Measurements from ENCODE around the gene ELOA. TPM values are rescaled to one million over a fixed set of nuclear protein-coding genes. Genes with fewer than 3 reads are reported as not detected.

ELOA gene
- total RNA-seq, 4 donors from 2014 or later = 9.6 to 39.3 (median 33.2) TPM

- 69% methylated on average over 12 of the region's 16 CpGs; no CpG with 5 or more reads in 1 of the 2 donors for WGBS, 2 donors (ENCODE audit: low coverage in 1 of 2)
- Histone ChIP-seq H3K4me1 (peaks cover 19 to 55% (median 45%) of the 10 kb centered on the region in 4 donors), H3K27me3 (no peaks in the 10 kb centered on the region), H3K4me3 (no peak overlapping the region), H3K9me3 (no peaks in the 10 kb centered on the region), H3K27ac (peak overlapping the region; percentile 44 to 50 (median 45)), H3K36me3 (no peaks in the 10 kb centered on the region)
- no peak for DNase-seq
- in situ Hi-C loops (cut with MboI; ENCODE audit: low pct_ligation_motif_present in 1 of 4, low pct_unique_long_range_greater_than_20kb in 1 of 4, low sequenced_read_pairs in 3 of 4) = no loop called here
- intact Hi-C loops (cut with DNase I; ENCODE audit: low total_unique reads) = no loop called here
- TF ChIP-seq POLR2AphosphoS5 (IDR thresholded peaks at IDR 0.05) (no peak), EP300 (IDR thresholded peaks at IDR 0.05; ENCODE audit: low read depth) (no peak), POLR2A (IDR thresholded peaks at IDR 0.05) (no peak)
- TF ChIP-seq, protein P1, sequence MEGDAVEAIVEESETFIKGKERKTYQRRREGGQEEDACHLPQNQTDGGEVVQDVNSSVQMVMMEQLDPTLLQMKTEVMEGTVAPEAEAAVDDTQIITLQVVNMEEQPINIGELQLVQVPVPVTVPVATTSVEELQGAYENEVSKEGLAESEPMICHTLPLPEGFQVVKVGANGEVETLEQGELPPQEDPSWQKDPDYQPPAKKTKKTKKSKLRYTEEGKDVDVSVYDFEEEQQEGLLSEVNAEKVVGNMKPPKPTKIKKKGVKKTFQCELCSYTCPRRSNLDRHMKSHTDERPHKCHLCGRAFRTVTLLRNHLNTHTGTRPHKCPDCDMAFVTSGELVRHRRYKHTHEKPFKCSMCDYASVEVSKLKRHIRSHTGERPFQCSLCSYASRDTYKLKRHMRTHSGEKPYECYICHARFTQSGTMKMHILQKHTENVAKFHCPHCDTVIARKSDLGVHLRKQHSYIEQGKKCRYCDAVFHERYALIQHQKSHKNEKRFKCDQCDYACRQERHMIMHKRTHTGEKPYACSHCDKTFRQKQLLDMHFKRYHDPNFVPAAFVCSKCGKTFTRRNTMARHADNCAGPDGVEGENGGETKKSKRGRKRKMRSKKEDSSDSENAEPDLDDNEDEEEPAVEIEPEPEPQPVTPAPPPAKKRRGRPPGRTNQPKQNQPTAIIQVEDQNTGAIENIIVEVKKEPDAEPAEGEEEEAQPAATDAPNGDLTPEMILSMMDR (IDR thresholded peaks at IDR 0.05) = no peak
These were observed 52.6 kb downstream of the ELOA start for GRCh38 chr1:23795676-23796465.

DNA sequence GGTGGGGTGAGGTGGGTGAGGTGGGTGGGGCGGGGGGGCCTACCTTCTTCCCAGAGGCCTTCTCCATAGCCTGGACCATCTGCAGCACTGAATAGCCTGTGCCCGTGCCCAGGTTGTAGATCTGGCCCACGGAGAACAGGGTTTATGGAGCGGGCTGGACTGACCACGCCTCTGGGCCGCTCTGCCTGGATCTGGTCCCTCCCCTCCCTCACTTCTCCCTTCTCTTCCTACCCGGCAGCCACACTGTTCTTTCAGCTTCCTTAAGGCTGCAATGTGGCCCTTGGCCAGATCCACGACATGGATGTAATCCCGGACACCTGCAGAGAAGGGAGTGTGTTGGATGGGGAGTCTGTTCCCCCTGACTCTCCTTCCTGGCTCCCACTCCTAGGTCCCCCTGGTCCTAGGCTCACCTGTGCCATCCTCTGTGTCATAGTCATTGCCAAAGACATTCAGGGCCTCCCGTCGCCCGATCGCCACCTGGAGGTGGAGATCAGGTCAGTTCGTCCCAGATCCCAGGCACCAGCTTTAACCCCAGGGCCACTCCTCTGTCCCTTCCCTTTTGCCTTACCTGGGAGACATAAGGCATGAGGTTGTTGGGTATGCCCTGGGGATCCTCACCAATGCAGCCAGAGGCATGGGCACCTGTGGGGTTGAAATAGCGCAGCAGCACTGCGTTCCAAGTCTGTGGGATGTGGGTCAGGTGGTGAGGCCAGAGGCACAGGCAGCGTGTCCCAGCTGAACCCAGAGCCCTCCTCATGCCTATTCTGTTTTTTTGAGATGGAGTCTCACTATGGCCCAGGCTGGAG lies 53.4 kb downstream of the ELOA start:
- TF ChIP-seq POLR2AphosphoS5 (IDR thresholded peaks at IDR 0.05) (peak in 1 of 3 donors; percentile 8), EP300 (IDR thresholded peaks at IDR 0.05; ENCODE audit: low read depth) (no peak), POLR2A (IDR thresholded peaks at IDR 0.05) (peak; percentile 11)
- TF ChIP-seq, protein P1 (IDR thresholded peaks at IDR 0.05) = peak in 4 of 5 experiments; percentile 18 to 52 (median 40)
- peak overlapping the region; percentile 44 to 50 (median 45) for H3K27ac ChIP-seq
- in situ Hi-C loops (cut with MboI; ENCODE audit: low pct_ligation_motif_present in 1 of 4, low pct_unique_long_range_greater_than_20kb in 1 of 4, low sequenced_read_pairs in 3 of 4) = no loop called here

GRCh38 chr1:23797478-23798448 lies 54.5 kb downstream of the ELOA start:
- in situ Hi-C loops (cut with MboI; ENCODE audit: low pct_ligation_motif_present in 1 of 4, low pct_unique_long_range_greater_than_20kb in 1 of 4, low sequenced_read_pairs in 3 of 4) = no loop called here
- intact Hi-C loops (cut with DNase I; ENCODE audit: low total_unique reads) = no loop called here
- Histone ChIP-seq H3K36me3 (no peaks in the 10 kb centered on the region), H3K27me3 (no peaks in the 10 kb centered on the region), H3K4me1 (peaks cover 14 to 51% (median 41%) of the 10 kb centered on the region in 4 donors), H3K27ac (peak overlapping the region; percentile 45 to 96 (median 93)), H3K9me3 (no peaks in the 10 kb centered on the region), H3K4me3 (no peak overlapping the region)
- TF ChIP-seq POLR2A (IDR thresholded peaks at IDR 0.05) (peak; percentile 7), POLR2AphosphoS5 (IDR thresholded peaks at IDR 0.05) (no peak)
- TF ChIP-seq, protein P1 (IDR thresholded peaks at IDR 0.05) = no peak
- no peak for DNase-seq
- 80 to 83% methylated on average over 1 to 19 of the region's 20 CpGs for WGBS, 2 donors (ENCODE audit: low coverage in 1 of 2)

More for the DNA sequence above, 53.4 kb downstream of the ELOA start:
- Histone ChIP-seq H3K4me1 (peaks cover 20 to 59% (median 50%) of the 10 kb centered on the region in 4 donors), H3K9me3 (no peaks in the 10 kb centered on the region), H3K27me3 (no peaks in the 10 kb centered on the region), H3K4me3 (no peak overlapping the region), H3K36me3 (no peaks in the 10 kb centered on the region)
- peak; percentile 64 for DNase-seq
- intact Hi-C loops (cut with DNase I; ENCODE audit: low total_unique reads) = no loop called here
- 53% methylated on average over 10 of the region's 17 CpGs; no CpG with 5 or more reads in 1 of the 2 donors for WGBS, 2 donors (ENCODE audit: low coverage in 1 of 2)

Measured in transverse colon (tissue), 4 donors.